GM12878 (cell line): ENCODE measurements around the gene CDKN2AIPNL. TPM values are rescaled to one million over a fixed set of nuclear protein-coding genes. Genes with fewer than 3 reads are reported as not detected.

Experiments used
- CEBPB ChIP-seq, 2 experiments: fragments of 150-350 bp in 1 of 2; IDR thresholded peaks; 2 replicates each; pipeline ENCODE4 v1.6.1; 2012 to 2014; ENCODE audit warnings: low read depth in 2 of 2, low read length in 2 of 2, borderline replicate concordance in 1 of 2, inconsistent platforms in 1 of 2
- MEF2A ChIP-seq: IDR thresholded peaks from 2 replicates; pipeline ENCODE4 v1.6.1; 2011; ENCODE audit warnings: low read depth, mild to moderate bottlenecking, low read length, moderate library complexity; ENCODE audit not compliant: insufficient read depth
- TAF1 ChIP-seq: IDR thresholded peaks from 2 replicates; pipeline ENCODE4 v1.6.1; 2011; ENCODE audit warnings: mild to moderate bottlenecking, low read depth, low read length, borderline replicate concordance
- ZBED1 ChIP-seq: IDR thresholded peaks from 2 replicates; pipeline ENCODE4 v1.6.1; 2016; ENCODE audit warnings: borderline replicate concordance
- ZNF274 ChIP-seq: IDR thresholded peaks from one replicate; pipeline ENCODE4 v1.8.0; 2011; ENCODE audit not compliant: insufficient read length, insufficient read depth
- polyA plus RNA-seq, 11 experiments: library from polyadenylated mRNA; depleted of rRNA in 4 of 11; unstranded in 6 of 11; stranded (reverse) in 5 of 11; fragments of >200 nt; fragmentation: Nextera tagmentation in 4 of 11; fragmentation: Illumina TruSeq in 1 of 11; extraction: Ambion mirVana in 4 of 11; extraction: Trizol in 1 of 11; gene quantifications; 1 replicate in 1 of 11; 2 replicates in 10 of 11; pipeline versions ENCODE4 v1.2.1 to v1.2.3, GENCODE V29; 2011 to 2016; ENCODE audit warnings: inconsistent platforms in 2 of 11, missing spikeins in 2 of 11, low read depth in 1 of 11
- total RNA-seq, 4 experiments: library from RNA; depleted of rRNA in 3 of 4; stranded (reverse); fragments of >200 nt in 3 of 4; fragmentation: Illumina TruSeq in 1 of 4; extraction: Trizol in 1 of 4; gene quantifications; 2 replicates each; pipeline versions ENCODE4 v1.2.1 to v1.2.3, GENCODE V29; 2013 to 2021
- TF ChIP-seq, protein P1 (sequence below): fragments of 450-650 bp; IDR thresholded peaks from 2 replicates; pipeline ENCODE4 v1.6.1; 2017; ENCODE audit warnings: mild to moderate bottlenecking, moderate library complexity
- TF ChIP-seq, protein P2 (sequence below): fragments of 450-650 bp; formaldehyde crosslinking; IDR thresholded peaks from 2 replicates; pipeline ENCODE4 v1.4.0; 2022; ENCODE audit warnings: mild to moderate bottlenecking, moderate library complexity

CDKN2AIPNL gene
- total and polyA plus RNA-seq, 10 of the 15 experiments (the other 5 are each of a cell fraction or from before 2014, with no cell fraction given), result 23.5 to 72.0 (median 36.6) TPM

DNA sequence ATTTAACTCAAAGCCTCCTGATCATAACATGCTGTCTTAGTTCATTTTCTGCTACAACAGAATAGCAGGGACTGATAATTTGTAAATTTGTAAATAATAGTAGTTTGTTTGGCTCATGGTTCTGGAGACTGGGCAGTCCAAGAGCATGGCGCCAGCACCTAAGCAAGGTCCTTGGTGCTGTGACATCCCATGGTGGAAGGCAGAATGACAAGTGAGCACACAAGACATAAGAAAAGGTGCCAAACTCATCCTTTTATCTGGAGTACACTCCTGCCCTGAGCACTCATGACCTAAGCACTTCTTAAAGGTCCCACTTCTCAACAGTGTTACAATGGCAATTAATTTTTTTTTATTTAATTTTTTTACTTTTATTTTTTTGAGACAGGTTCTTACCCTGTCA is 24.2 kb downstream of the CDKN2AIPNL start (continued):
- TF ChIP-seq, protein P1, sequence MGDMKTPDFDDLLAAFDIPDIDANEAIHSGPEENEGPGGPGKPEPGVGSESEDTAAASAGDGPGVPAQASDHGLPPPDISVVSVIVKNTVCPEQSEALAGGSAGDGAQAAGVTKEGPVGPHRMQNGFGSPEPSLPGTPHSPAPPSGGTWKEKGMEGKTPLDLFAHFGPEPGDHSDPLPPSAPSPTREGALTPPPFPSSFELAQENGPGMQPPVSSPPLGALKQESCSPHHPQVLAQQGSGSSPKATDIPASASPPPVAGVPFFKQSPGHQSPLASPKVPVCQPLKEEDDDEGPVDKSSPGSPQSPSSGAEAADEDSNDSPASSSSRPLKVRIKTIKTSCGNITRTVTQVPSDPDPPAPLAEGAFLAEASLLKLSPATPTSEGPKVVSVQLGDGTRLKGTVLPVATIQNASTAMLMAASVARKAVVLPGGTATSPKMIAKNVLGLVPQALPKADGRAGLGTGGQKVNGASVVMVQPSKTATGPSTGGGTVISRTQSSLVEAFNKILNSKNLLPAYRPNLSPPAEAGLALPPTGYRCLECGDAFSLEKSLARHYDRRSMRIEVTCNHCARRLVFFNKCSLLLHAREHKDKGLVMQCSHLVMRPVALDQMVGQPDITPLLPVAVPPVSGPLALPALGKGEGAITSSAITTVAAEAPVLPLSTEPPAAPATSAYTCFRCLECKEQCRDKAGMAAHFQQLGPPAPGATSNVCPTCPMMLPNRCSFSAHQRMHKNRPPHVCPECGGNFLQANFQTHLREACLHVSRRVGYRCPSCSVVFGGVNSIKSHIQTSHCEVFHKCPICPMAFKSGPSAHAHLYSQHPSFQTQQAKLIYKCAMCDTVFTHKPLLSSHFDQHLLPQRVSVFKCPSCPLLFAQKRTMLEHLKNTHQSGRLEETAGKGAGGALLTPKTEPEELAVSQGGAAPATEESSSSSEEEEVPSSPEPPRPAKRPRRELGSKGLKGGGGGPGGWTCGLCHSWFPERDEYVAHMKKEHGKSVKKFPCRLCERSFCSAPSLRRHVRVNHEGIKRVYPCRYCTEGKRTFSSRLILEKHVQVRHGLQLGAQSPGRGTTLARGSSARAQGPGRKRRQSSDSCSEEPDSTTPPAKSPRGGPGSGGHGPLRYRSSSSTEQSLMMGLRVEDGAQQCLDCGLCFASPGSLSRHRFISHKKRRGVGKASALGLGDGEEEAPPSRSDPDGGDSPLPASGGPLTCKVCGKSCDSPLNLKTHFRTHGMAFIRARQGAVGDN, result no peak
- TF ChIP-seq CEBPB (IDR thresholded peaks at IDR 0.05; ENCODE audit: borderline replicate concordance in 1 of 2, low read depth in 2 of 2, low read length in 2 of 2) (no peak), ZBED1 (no peak), MEF2A (no peak), TAF1 (no peak), ZNF274 (no peak)
- TF ChIP-seq, protein P2, sequence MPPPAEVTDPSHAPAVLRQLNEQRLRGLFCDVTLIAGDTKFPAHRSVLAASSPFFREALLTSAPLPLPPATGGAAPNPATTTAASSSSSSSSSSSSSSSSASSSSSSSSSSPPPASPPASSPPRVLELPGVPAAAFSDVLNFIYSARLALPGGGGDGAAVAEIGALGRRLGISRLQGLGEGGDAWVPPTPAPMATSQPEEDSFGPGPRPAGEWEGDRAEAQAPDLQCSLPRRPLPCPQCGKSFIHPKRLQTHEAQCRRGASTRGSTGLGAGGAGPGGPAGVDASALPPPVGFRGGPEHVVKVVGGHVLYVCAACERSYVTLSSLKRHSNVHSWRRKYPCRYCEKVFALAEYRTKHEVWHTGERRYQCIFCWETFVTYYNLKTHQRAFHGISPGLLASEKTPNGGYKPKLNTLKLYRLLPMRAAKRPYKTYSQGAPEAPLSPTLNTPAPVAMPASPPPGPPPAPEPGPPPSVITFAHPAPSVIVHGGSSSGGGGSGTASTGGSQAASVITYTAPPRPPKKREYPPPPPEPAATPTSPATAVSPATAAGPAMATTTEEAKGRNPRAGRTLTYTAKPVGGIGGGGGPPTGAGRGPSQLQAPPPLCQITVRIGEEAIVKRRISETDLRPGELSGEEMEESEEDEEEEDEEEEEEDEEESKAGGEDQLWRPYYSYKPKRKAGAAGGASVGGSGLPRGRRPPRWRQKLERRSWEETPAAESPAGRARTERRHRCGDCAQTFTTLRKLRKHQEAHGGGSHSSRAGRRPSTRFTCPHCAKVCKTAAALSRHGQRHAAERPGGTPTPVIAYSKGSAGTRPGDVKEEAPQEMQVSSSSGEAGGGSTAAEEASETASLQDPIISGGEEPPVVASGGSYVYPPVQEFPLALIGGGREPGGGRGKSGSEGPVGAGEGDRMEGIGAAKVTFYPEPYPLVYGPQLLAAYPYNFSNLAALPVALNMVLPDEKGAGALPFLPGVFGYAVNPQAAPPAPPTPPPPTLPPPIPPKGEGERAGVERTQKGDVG (CRISPR knock-in tag), result no peak
- TF ChIP-seq, all 136 proteins: peak for 0
